ENCODE measurements around the gene SKIC8.

SKIC8 gene

DNA sequence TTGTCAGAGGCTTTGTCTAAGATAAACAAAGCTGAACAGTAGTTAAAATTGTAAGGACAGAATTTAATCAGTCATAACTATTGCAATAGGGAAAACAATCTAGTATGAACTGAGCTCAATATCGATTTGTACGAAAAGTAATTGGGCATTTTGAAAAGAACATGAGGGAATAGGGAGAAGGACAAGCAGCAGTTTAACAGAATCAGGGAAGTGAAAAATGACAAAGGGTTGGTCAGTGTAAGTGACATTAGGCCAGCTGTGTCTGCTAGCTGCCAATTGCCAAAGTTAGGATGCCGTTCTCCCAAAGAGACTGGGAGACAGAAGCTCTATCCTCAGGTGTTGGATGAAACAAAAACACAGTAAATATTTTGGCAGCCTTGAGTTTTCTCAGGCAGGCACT lies 38.3 kb downstream of the SKIC8 start:
- no peaks in the 10 kb centered on the region for H3K79me2 ChIP-seq (ENCODE audit: control insufficient read depth, insufficient read depth, low read length, poor library complexity)
- no peak overlapping the region for H3K9ac ChIP-seq (ENCODE audit: low read length)
- no peak overlapping the region for H2AFZ ChIP-seq (ENCODE audit: insufficient read depth, low read length, poor library complexity)
- H3K23ac ChIP-seq (ENCODE audit: low read length): no peak overlapping the region
- no peak overlapping the region for H3K4ac ChIP-seq (ENCODE audit: low read depth, low read length)
- no peak for DNase-seq
- no peaks in the 10 kb centered on the region for H3K27me3 ChIP-seq (ENCODE audit: insufficient read depth, low read length)
- H3K36me3 ChIP-seq (ENCODE audit: control insufficient read depth in 1 of 2, insufficient read depth in 2 of 2, low read length in 2 of 2): no peaks in the 10 kb centered on the region
- H2BK12ac ChIP-seq (ENCODE audit: low read length): no peak overlapping the region
- no peaks in the 10 kb centered on the region for H3K79me1 ChIP-seq (ENCODE audit: low read length)
- H2BK5ac ChIP-seq (ENCODE audit: low read depth, low read length, poor library complexity): no peak overlapping the region
- no peak overlapping the region for H3K4me2 ChIP-seq (ENCODE audit: low read length)
- no peak overlapping the region for H3K18ac ChIP-seq (ENCODE audit: low read length)
- no peak overlapping the region for H3K27ac ChIP-seq (ENCODE audit: low read depth, low read length)
- H4K12ac ChIP-seq (ENCODE audit: low read depth, low read length): no peak overlapping the region
- peaks cover 1% of the 10 kb centered on the region for H3K9me3 ChIP-seq (ENCODE audit: insufficient read depth, low read depth, low read length)
- no peak overlapping the region for H2AK5ac ChIP-seq (ENCODE audit: low read length)
- peaks cover 0 to 4% of the 10 kb centered on the region in 2 experiments for H3K4me1 ChIP-seq (ENCODE audit: control insufficient read depth in 1 of 2, insufficient read depth in 2 of 2, low read length in 2 of 2)
- WGBS (ENCODE audit: extremely low coverage, insufficient coverage, insufficient read length): no CpG with 5 or more reads among the region's 3 CpGs
- H4K91ac ChIP-seq (ENCODE audit: low read depth, low read length): no peak overlapping the region
- H3K14ac ChIP-seq (ENCODE audit: low read length): no peak overlapping the region
- no peak overlapping the region for H3K4me3 ChIP-seq (ENCODE audit: low read depth, low read length)
- no peak overlapping the region for H4K8ac ChIP-seq (ENCODE audit: low read depth, low read length)
- no peak overlapping the region for H2BK120ac ChIP-seq (ENCODE audit: insufficient read depth, low read length, poor library complexity)

DNA sequence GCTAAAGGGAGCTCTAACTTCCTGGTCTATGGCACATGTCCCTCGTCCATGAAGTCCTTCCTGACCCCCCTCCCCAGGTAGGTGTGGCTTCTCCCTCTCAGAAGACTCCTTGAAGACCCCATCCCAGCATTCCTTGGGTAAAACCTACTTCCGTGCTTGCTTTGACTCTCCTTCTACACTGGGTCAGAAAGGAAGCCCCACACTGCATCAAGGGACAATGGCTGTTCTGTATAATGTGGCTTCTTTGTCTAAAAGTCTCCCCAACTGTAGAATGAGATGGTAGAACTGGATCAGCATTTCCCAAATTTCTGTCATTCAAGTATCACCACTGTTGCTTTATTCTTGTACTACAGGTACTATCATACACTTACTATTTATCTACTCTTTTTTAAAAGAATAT lies 38.9 kb downstream of the SKIC8 start:
- Histone ChIP-seq H4K12ac (ENCODE audit: low read depth, low read length) (no peak overlapping the region), H3K14ac (ENCODE audit: low read length) (no peak overlapping the region), H2BK5ac (ENCODE audit: low read depth, low read length, poor library complexity) (no peak overlapping the region), H3K9ac (ENCODE audit: low read length) (no peak overlapping the region), H3K9me3 (ENCODE audit: insufficient read depth, low read depth, low read length) (peaks cover 1% of the 10 kb centered on the region), H2AK5ac (ENCODE audit: low read length) (no peak overlapping the region), H4K91ac (ENCODE audit: low read depth, low read length) (no peak overlapping the region), H3K27me3 (ENCODE audit: insufficient read depth, low read length) (no peaks in the 10 kb centered on the region), H2BK120ac (ENCODE audit: insufficient read depth, low read length, poor library complexity) (no peak overlapping the region), H3K4ac (ENCODE audit: low read depth, low read length) (no peak overlapping the region), H3K4me2 (ENCODE audit: low read length) (no peak overlapping the region), H3K23ac (ENCODE audit: low read length) (no peak overlapping the region), H3K79me1 (ENCODE audit: low read length) (no peaks in the 10 kb centered on the region), H3K4me3 (ENCODE audit: low read depth, low read length) (no peak overlapping the region), H3K18ac (ENCODE audit: low read length) (no peak overlapping the region), H3K4me1 (ENCODE audit: control insufficient read depth in 1 of 2, insufficient read depth in 2 of 2, low read length in 2 of 2) (peaks cover 0 to 4% of the 10 kb centered on the region in 2 experiments), H3K36me3 (ENCODE audit: control insufficient read depth in 1 of 2, insufficient read depth in 2 of 2, low read length in 2 of 2) (no peaks in the 10 kb centered on the region), H4K8ac (ENCODE audit: low read depth, low read length) (no peak overlapping the region), H2AFZ (ENCODE audit: insufficient read depth, low read length, poor library complexity) (no peak overlapping the region), H3K27ac (ENCODE audit: low read depth, low read length) (no peak overlapping the region), H3K79me2 (ENCODE audit: control insufficient read depth, insufficient read depth, low read length, poor library complexity) (no peaks in the 10 kb centered on the region), H2BK12ac (ENCODE audit: low read length) (no peak overlapping the region)
- WGBS (ENCODE audit: extremely low coverage, insufficient coverage, insufficient read length): no CpG with 5 or more reads among the region's 2 CpGs
- no peak for DNase-seq

DNA sequence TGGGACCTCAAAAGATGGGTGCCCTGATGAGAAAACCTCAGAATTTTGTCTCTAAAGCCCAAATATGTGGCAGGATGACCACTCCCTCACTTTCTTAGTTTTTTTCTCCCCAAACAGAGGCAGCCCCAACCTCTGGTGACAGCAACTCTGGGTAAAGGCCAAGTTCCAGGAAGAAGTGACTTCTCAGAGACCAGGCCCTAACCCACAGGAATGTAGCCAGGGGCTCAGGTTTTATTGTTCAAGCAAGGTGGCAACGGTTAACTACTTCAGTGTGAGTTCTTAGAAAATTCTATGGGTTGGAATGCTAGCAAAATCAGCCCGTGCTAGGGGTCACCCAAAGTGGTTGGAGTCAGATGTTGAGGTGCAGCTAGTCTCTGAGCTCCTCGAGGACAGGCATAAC lies 40.2 kb downstream of the SKIC8 start:
- DNase-seq: no peak
- H4K91ac ChIP-seq (ENCODE audit: low read depth, low read length): no peak overlapping the region
- H3K27ac ChIP-seq (ENCODE audit: low read depth, low read length): no peak overlapping the region
- no peak overlapping the region for H2AK5ac ChIP-seq (ENCODE audit: low read length)
- no peak overlapping the region for H2BK12ac ChIP-seq (ENCODE audit: low read length)
- no peak overlapping the region for H3K4me2 ChIP-seq (ENCODE audit: low read length)
- no peak overlapping the region for H4K8ac ChIP-seq (ENCODE audit: low read depth, low read length)
- H3K18ac ChIP-seq (ENCODE audit: low read length): no peak overlapping the region
- H2BK5ac ChIP-seq (ENCODE audit: low read depth, low read length, poor library complexity): no peak overlapping the region
- WGBS (ENCODE audit: extremely low coverage, insufficient coverage, insufficient read length): no CpG with 5 or more reads among the region's 3 CpGs
- no peak overlapping the region for H3K4ac ChIP-seq (ENCODE audit: low read depth, low read length)
- no peaks in the 10 kb centered on the region for H3K79me2 ChIP-seq (ENCODE audit: control insufficient read depth, insufficient read depth, low read length, poor library complexity)
- H3K4me3 ChIP-seq (ENCODE audit: low read depth, low read length): no peak overlapping the region
- H2BK120ac ChIP-seq (ENCODE audit: insufficient read depth, low read length, poor library complexity): no peak overlapping the region
- no peaks in the 10 kb centered on the region for H3K27me3 ChIP-seq (ENCODE audit: insufficient read depth, low read length)
- no peak overlapping the region for H3K14ac ChIP-seq (ENCODE audit: low read length)
- H4K12ac ChIP-seq (ENCODE audit: low read depth, low read length): no peak overlapping the region
- peaks cover 1% of the 10 kb centered on the region for H3K9me3 ChIP-seq (ENCODE audit: insufficient read depth, low read depth, low read length)
- peaks cover 0 to 4% of the 10 kb centered on the region in 2 experiments for H3K4me1 ChIP-seq (ENCODE audit: control insufficient read depth in 1 of 2, insufficient read depth in 2 of 2, low read length in 2 of 2)
- no peaks in the 10 kb centered on the region for H3K36me3 ChIP-seq (ENCODE audit: control insufficient read depth in 1 of 2, insufficient read depth in 2 of 2, low read length in 2 of 2)
- no peaks in the 10 kb centered on the region for H3K79me1 ChIP-seq (ENCODE audit: low read length)
- H3K9ac ChIP-seq (ENCODE audit: low read length): no peak overlapping the region
- no peak overlapping the region for H3K23ac ChIP-seq (ENCODE audit: low read length)
- H2AFZ ChIP-seq (ENCODE audit: insufficient read depth, low read length, poor library complexity): no peak overlapping the region

DNA sequence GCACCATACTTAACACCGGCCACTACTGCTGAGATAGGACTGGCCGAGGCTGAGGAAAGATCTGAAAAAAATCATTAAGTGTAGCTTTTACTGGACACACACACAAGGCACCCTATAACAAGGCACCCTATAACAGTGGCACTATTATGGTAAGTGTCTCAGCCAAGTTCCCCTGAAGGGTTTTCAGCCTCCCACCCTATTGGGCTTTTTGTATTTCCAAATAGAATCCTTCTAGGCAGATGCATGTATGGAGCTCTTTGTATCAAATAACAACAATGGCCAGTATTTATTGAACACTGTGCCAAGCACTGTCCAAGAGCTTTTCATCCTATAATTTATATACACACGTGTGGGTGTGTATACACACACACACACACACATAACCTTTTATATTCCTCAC lies 41.7 kb downstream of the SKIC8 start:
- Histone ChIP-seq H3K79me1 (ENCODE audit: low read length) (no peaks in the 10 kb centered on the region), H3K27me3 (ENCODE audit: insufficient read depth, low read length) (no peaks in the 10 kb centered on the region), H3K4me1 (ENCODE audit: control insufficient read depth in 1 of 2, insufficient read depth in 2 of 2, low read length in 2 of 2) (peaks cover 0 to 4% of the 10 kb centered on the region in 2 experiments), H4K12ac (ENCODE audit: low read depth, low read length) (no peak overlapping the region), H3K18ac (ENCODE audit: low read length) (no peak overlapping the region), H2AK5ac (ENCODE audit: low read length) (no peak overlapping the region), H4K8ac (ENCODE audit: low read depth, low read length) (no peak overlapping the region), H3K79me2 (ENCODE audit: control insufficient read depth, insufficient read depth, low read length, poor library complexity) (no peaks in the 10 kb centered on the region), H3K14ac (ENCODE audit: low read length) (no peak overlapping the region), H3K9ac (ENCODE audit: low read length) (no peak overlapping the region), H4K91ac (ENCODE audit: low read depth, low read length) (no peak overlapping the region), H2BK5ac (ENCODE audit: low read depth, low read length, poor library complexity) (no peak overlapping the region), H2AFZ (ENCODE audit: insufficient read depth, low read length, poor library complexity) (no peak overlapping the region), H3K4ac (ENCODE audit: low read depth, low read length) (no peak overlapping the region), H3K4me3 (ENCODE audit: low read depth, low read length) (no peak overlapping the region), H3K4me2 (ENCODE audit: low read length) (no peak overlapping the region), H2BK120ac (ENCODE audit: insufficient read depth, low read length, poor library complexity) (no peak overlapping the region), H3K36me3 (ENCODE audit: control insufficient read depth in 1 of 2, insufficient read depth in 2 of 2, low read length in 2 of 2) (no peaks in the 10 kb centered on the region), H3K27ac (ENCODE audit: low read depth, low read length) (no peak overlapping the region), H2BK12ac (ENCODE audit: low read length) (no peak overlapping the region), H3K23ac (ENCODE audit: low read length) (no peak overlapping the region), H3K9me3 (ENCODE audit: insufficient read depth, low read depth, low read length) (peaks cover 1% of the 10 kb centered on the region)
- WGBS (ENCODE audit: extremely low coverage, insufficient coverage, insufficient read length): no CpG with 5 or more reads among the region's 3 CpGs
- no peak for DNase-seq

Measured in trophoblast cell (in vitro differentiated cells and primary cell).